ENCODE results near the gene TMEM243. TPM values are rescaled to one million over a fixed set of nuclear protein-coding genes. Genes with fewer than 3 reads are reported as not detected.

The TMEM243 gene
- total RNA-seq, 1 experiment from 2014 or later: 23.5 TPM

- Histone ChIP-seq H2BK5ac (ENCODE audit: insufficient read length, low read length) (no peak overlapping the region), H3K79me2 (ENCODE audit: insufficient read depth, low read length) (peaks cover 33% of the 10 kb centered on the region; the same call in 1 of the 2 replicates), H3K56ac (ENCODE audit: insufficient read length, low read depth, low read length) (no peak overlapping the region), H2AFZ (ENCODE audit: low read length) (no peak overlapping the region), H3T11ph (ENCODE audit: low read length) (no peak overlapping the region), H3K18ac (ENCODE audit: insufficient read length, low read depth, low read length) (no peak overlapping the region), H3K4me1 (ENCODE audit: insufficient read depth, low read length) (no peaks in the 10 kb centered on the region), H2BK20ac (ENCODE audit: low read depth, low read length, poor library complexity, severe bottlenecking) (no peak overlapping the region), H3K14ac (ENCODE audit: insufficient read depth, low read length) (no peak overlapping the region), H4K8ac (replicated peaks; ENCODE audit: insufficient read length, low read depth, low read length) (no peak overlapping the region), H2BK15ac (ENCODE audit: low read depth, low read length) (no peak overlapping the region), H4K5ac (ENCODE audit: insufficient read length, low read depth, low read length) (no peak overlapping the region), H4K20me1 (ENCODE audit: control insufficient read depth, insufficient read depth, insufficient read length) (no peaks in the 10 kb centered on the region), H2BK120ac (ENCODE audit: low read depth, low read length, poor library complexity, severe bottlenecking) (no peak overlapping the region), H3K23ac (ENCODE audit: insufficient read length, low read depth, low read length) (no peak overlapping the region), H3K79me1 (ENCODE audit: insufficient read depth, low read depth, low read length, poor library complexity, severe bottlenecking) (peaks cover 5% of the 10 kb centered on the region), H3K4me2 (ENCODE audit: insufficient read depth, insufficient read length, low read length) (no peak overlapping the region), H3K27me3 (ENCODE audit: insufficient read depth, low read length) (no peaks in the 10 kb centered on the region), H2AK5ac (ENCODE audit: insufficient read length, low read length) (no peak overlapping the region), H2BK12ac (ENCODE audit: insufficient read length, low read depth, low read length) (no peak overlapping the region), H3K27ac (ENCODE audit: insufficient read length, low read depth, low read length) (no peak overlapping the region), H3K4ac (ENCODE audit: low read depth, low read length) (no peak overlapping the region), H3K23me2 (ENCODE audit: insufficient read length, low read depth, low read length, poor library complexity, severe bottlenecking) (no peaks in the 10 kb centered on the region), H4K91ac (ENCODE audit: insufficient read length, low read depth, low read length) (no peak overlapping the region), H3K9ac (ENCODE audit: extremely low read depth, insufficient read length, low read length) (no peak overlapping the region), H3K9me3 (ENCODE audit: control insufficient read depth, low read depth, low read length) (no peaks in the 10 kb centered on the region)
- Mint-ChIP-seq H3K27me3 (ENCODE audit: low read depth) (no peaks in the 10 kb centered on the region), H3K9me3 (no peaks in the 10 kb centered on the region), H3K4me3 (no peak overlapping the region), H3K27ac (no peak overlapping the region), H3K36me3 (ENCODE audit: insufficient read depth in 1 of 3, low read depth in 3 of 3) (peaks cover 10 to 39% (median 30%) of the 10 kb centered on the region in 3 experiments; a peak in 5 of 7 replicates), H3K4me1 (peaks cover 13 to 22% of the 10 kb centered on the region in 2 experiments)
- no CpG with 5 or more reads among the region's 2 CpGs for WGBS (ENCODE audit: extremely low coverage, insufficient read length, low lambda C conversion rate)
- no peak for DNase-seq
- no peak for TF ChIP-seq CTCF (conservative IDR thresholded peaks at IDR 0.05)
Observed at GRCh38 chr7:87159538-87159937, 60.0 kb downstream of the TMEM243 start.
